Naive B cell (primary cell): ENCODE results near the gene SETD2. TPM values are rescaled to one million over a fixed set of nuclear protein-coding genes. Genes with fewer than 3 reads are reported as not detected.
"Not testable (repeated sequence)": the region's sequence is repeated elsewhere in the genome, so short reads cannot be mapped to it uniquely, and the experiment has no call there.

Experiments
- ATAC-seq, 2 donors: fragments of 150-1000 bp; cut with Tn5 transposase; 2 replicates each; pipeline ENCODE4 v1.10.0; 2021; ENCODE audit warnings: low read depth in 2 of 2, mild to moderate bottlenecking in 2 of 2, moderate library complexity in 2 of 2
- DNase-seq: peaks from one replicate; pipeline ENCODE4 v3.0.0; 2022
- H3K27ac Mint-ChIP-seq, 6 donors: one replicate each; pipeline ENCODE4 v1.8.0; 2020 to 2022; ENCODE audit warnings: mild to moderate bottlenecking in 6 of 6, mixed read lengths in 6 of 6, moderate library complexity in 5 of 6, inconsistent platforms in 2 of 6
- H3K27me3 Mint-ChIP-seq, 3 donors: one replicate each; pipeline ENCODE4 v1.8.0; 2021 to 2022; ENCODE audit warnings: mixed read lengths in 3 of 3, mild to moderate bottlenecking in 1 of 3
- H3K36me3 Mint-ChIP-seq, 2 donors: one replicate each; pipeline ENCODE4 v1.8.0; 2020 to 2022; ENCODE audit warnings: mixed read lengths in 2 of 2, inconsistent platforms in 1 of 2, mild to moderate bottlenecking in 1 of 2
- H3K4me1 Mint-ChIP-seq, 3 donors: one replicate each; pipeline ENCODE4 v1.8.0; 2020 to 2022; ENCODE audit warnings: mixed read lengths in 3 of 3, inconsistent platforms in 1 of 3, mild to moderate bottlenecking in 1 of 3, moderate library complexity in 1 of 3
- H3K4me3 Mint-ChIP-seq, 8 donors: one replicate each; pipeline ENCODE4 v1.8.0; 2020 to 2022; ENCODE audit warnings: mild to moderate bottlenecking in 8 of 8, mixed read lengths in 8 of 8, moderate library complexity in 8 of 8, inconsistent platforms in 2 of 8
- H3K9me3 Mint-ChIP-seq, 7 donors: one replicate each; pipeline ENCODE4 v1.8.0; 2020 to 2022; ENCODE audit warnings: mixed read lengths in 7 of 7, mild to moderate bottlenecking in 5 of 7, inconsistent platforms in 2 of 7, moderate library complexity in 1 of 7
- polyA plus RNA-seq, 6 donors: library from polyadenylated mRNA; unstranded; fragments of 300-500 nt; fragmentation: Illumina TruSeq; gene quantifications; one replicate each; pipeline ENCODE4 v1.2.3, GENCODE V29; 2021; ENCODE audit warnings: low read depth in 6 of 6

Gene SETD2
- polyA plus RNA-seq, 6 donors from 2014 or later = 7.0 to 41.3 (median 19.6) TPM

DNA sequence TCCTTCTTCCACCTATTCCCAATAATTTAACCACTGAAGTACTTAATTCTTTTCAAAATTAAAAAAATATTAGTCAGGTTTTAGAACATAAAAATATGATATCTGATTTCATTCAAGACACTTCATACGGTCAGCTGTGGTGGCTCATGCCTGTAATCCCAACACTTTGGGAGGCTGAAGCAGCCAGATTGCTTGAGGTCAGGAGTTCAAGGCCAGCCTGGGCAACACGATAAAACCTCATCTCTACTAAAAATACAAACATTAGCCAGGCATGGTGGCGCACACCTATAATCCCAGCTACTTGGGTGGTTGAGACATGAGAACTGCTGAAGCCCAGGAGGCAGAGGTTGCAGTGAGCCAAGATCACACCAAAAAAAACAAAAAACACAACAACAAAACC is 127.8 kb downstream of the SETD2 start:
- Mint-ChIP-seq H3K4me3 (peak overlapping the region in 1 of 8 donors; percentile 68), H3K36me3 (peaks cover 17 to 31% of the 10 kb centered on the region in 2 donors), H3K4me1 (peaks cover 12 to 25% (median 22%) of the 10 kb centered on the region in 3 donors)

DNA sequence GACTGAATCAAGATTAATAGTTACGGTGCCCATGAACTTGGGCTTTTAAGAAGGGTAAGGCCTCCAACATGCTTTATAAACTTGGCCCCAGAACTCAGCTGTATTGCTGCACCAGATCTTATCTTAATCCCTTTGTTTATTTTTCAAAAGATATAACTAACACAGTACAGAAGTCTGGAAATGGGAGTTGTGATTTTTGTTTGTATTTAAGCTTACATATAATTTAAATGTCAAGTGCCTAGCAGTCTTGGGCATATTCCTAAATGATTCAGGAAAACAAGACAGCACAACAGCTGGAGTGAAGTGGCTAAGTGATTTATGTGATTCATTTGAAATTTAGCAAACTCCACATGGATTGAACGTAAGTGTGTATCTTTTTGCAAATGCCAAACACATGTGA is 128.3 kb downstream of the SETD2 start:
- Mint-ChIP-seq H3K9me3 (peaks cover 0 to 6% (median 3%) of the 10 kb centered on the region in 7 donors), H3K4me3 (no peak overlapping the region), H3K36me3 (peaks cover 17 to 31% of the 10 kb centered on the region in 2 donors), H3K27me3 (no peaks in the 10 kb centered on the region), H3K4me1 (peaks cover 16 to 30% (median 26%) of the 10 kb centered on the region in 3 donors), H3K27ac (peak overlapping the region in 3 of 6 donors; percentile 76 to 77 (median 76))
- ATAC-seq (no peak), DNase-seq (no peak)

More for the DNA sequence above, 127.8 kb downstream of the SETD2 start:
- Mint-ChIP-seq H3K9me3 (peaks cover 0 to 6% (median 3%) of the 10 kb centered on the region in 7 donors), H3K27me3 (no peaks in the 10 kb centered on the region), H3K27ac (peak overlapping the region in 5 of 6 donors; percentile 60 to 80 (median 77))
- no peak for ATAC-seq
- DNase-seq = no peak

DNA sequence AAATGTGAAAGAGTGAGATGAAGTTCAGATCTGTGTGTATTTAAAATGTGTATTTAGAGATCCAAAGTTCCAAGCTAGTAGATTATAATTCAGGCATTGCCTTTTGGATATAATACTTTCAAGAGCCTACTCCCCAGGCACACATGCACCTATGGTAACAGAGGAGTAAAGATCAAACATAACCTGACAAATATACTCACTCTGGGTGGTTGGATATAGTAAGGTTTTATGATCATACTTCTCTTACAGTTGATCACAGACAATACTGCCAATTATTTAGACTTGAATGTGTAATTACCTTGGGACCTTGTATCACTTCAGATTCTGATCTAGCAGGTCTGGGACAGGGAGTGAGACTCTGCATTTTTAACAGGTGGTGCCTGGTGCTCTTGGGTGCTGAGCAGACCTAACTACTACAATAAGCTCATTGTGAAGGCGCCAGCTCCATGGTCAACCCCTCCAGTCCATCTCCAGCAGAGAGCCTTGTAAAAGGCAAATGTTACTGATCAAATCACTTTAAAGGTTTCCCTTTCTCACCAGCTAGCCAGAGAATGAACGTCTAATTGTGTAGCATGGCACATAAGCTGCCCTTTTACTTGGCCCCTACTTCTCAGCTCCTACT is 128.9 kb downstream of the SETD2 start:
- peaks cover 16 to 31% (median 26%) of the 10 kb centered on the region in 3 donors for H3K4me1 Mint-ChIP-seq
- no peaks in the 10 kb centered on the region for H3K27me3 Mint-ChIP-seq
- no peak for ATAC-seq
- no peak overlapping the region for H3K4me3 Mint-ChIP-seq
- peaks cover 0 to 6% (median 3%) of the 10 kb centered on the region in 7 donors for H3K9me3 Mint-ChIP-seq
- H3K27ac Mint-ChIP-seq = peak overlapping the region; percentile 6 to 83 (median 69)
- peaks cover 17 to 31% of the 10 kb centered on the region in 2 donors for H3K36me3 Mint-ChIP-seq
- no peak for DNase-seq

DNA sequence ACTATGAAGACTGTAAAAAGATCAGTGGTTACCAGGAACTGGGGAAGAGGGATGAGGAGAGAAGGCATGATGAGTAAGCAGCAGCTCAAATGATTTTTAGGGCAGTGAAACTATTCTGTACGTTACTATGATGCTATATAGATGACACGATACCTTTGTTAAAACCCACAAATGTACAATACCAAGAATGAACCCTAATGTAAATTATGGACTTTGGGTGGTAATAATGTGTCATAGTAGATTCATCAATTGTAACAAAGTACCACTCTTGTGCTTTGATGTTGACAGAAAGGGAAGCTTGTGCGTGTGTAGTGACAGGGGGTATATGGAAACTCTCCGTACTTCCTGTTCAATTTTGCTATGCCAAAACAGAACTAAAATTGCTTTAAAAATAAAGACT is 132.9 kb downstream of the SETD2 start:
- DNase-seq (peak; percentile 31), ATAC-seq (peak; percentile 87)
- Mint-ChIP-seq H3K27ac (peak overlapping the region; percentile 39 to 97 (median 90)), H3K4me1 (peaks cover 10 to 29% (median 15%) of the 10 kb centered on the region in 3 donors), H3K36me3 (peaks cover 8 to 18% of the 10 kb centered on the region in 2 donors)
- H3K27me3 Mint-ChIP-seq, H3K9me3 Mint-ChIP-seq, H3K4me3 Mint-ChIP-seq: not testable (repeated sequence)

DNA sequence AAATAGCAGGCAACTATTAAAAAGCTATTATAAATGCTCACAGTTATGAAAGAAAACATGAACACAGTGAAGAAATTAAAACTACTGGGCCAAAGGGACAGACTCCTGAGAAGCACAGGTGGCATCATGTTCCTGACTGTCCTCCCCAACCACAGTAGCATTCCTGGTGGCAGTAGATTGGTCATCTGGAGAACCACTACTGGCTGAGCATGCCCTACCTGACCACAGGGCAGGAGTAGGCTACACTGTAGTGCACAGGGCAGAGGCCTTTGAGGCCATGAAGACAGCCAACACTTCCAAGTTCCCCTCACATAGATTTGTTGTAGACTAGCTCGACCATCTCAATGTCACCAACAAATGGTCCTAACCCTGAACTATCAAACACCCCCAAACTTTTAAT is 135.2 kb downstream of the SETD2 start:
- H3K27ac Mint-ChIP-seq = peak overlapping the region in 2 of 6 donors; percentile 8 to 41
- H3K4me1 Mint-ChIP-seq = peaks cover 18 to 45% (median 26%) of the 10 kb centered on the region in 3 donors
- no peaks in the 10 kb centered on the region for H3K27me3 Mint-ChIP-seq
- no peak for ATAC-seq
- H3K36me3 Mint-ChIP-seq = no peaks in the 10 kb centered on the region
- H3K4me3 Mint-ChIP-seq = peak overlapping the region in 1 of 8 donors; percentile 22
- no peaks in the 10 kb centered on the region for H3K9me3 Mint-ChIP-seq
- DNase-seq = no peak

DNA sequence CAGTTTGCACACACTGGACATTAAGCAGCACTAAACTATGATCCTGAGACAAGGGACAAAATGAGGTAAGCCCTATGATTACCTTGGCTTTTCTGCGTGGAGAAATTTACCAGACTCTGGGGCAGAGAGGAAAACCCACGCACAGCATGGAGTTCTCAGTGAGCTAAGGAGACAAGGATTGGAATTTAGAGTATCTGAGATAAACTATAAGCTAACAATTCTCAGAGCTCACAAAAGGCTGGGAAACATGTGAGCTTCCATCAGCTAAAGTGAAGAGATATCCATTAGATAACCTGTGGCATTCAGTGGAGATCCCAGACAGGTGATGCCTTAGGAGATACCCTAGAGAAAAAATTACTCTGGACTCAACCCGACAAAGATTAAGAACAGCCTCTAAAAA is 135.8 kb downstream of the SETD2 start:
- no peaks in the 10 kb centered on the region for H3K27me3 Mint-ChIP-seq
- H3K27ac Mint-ChIP-seq = peak overlapping the region in 3 of 6 donors; percentile 8 to 51 (median 24)
- H3K9me3 Mint-ChIP-seq = no peaks in the 10 kb centered on the region
- ATAC-seq (no peak), DNase-seq (no peak)
- no peak overlapping the region for H3K4me3 Mint-ChIP-seq
- H3K36me3 Mint-ChIP-seq = no peaks in the 10 kb centered on the region
- peaks cover 18 to 43% (median 26%) of the 10 kb centered on the region in 3 donors for H3K4me1 Mint-ChIP-seq

GRCh38 chr3:47026432-47026831 is 137.5 kb downstream of the SETD2 start:
- not testable (repeated sequence) for H3K36me3 Mint-ChIP-seq, DNase-seq, H3K9me3 Mint-ChIP-seq, H3K27me3 Mint-ChIP-seq, H3K4me3 Mint-ChIP-seq, ATAC-seq
- Mint-ChIP-seq H3K4me1 (peaks cover 17 to 32% (median 25%) of the 10 kb centered on the region in 3 donors), H3K27ac (peak overlapping the region in 2 of 6 donors; percentile 12 to 72)

DNA sequence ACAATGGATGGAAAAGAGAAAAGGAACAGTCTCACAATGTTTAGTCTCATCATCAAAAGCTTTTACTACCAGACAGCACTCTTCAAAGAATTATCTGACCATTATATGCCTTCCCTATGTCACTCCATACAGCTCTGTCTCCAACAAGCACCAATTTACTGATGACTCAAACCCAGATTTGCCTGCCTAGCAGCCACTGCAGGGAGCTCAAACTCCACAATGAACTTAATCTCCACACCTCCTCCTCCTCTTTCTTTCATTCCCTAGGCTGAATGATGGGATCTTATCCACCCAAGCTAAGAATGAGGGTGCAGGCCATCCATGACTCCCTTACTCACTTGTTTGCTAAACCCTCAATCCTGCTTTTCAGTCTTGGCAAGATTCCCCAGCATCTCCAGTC is 139.0 kb downstream of the SETD2 start:
- Mint-ChIP-seq H3K27me3 (no peaks in the 10 kb centered on the region), H3K27ac (peak overlapping the region in 2 of 6 donors; percentile 12 to 25)

GRCh38 chr3:47022641-47023071 is 141.3 kb downstream of the SETD2 start:
- Mint-ChIP-seq H3K4me1 (peaks cover 26 to 47% (median 28%) of the 10 kb centered on the region in 3 donors), H3K27me3 (no peaks in the 10 kb centered on the region), H3K4me3 (no peak overlapping the region), H3K27ac (peak overlapping the region in 2 of 6 donors; percentile 47 to 49), H3K9me3 (no peaks in the 10 kb centered on the region), H3K36me3 (peaks cover 0 to 5% of the 10 kb centered on the region in 2 donors)
- ATAC-seq (no peak), DNase-seq (no peak)

More for the DNA sequence above, 139.0 kb downstream of the SETD2 start:
- Mint-ChIP-seq H3K4me3 (peak overlapping the region in 1 of 8 donors; percentile 50), H3K9me3 (no peaks in the 10 kb centered on the region), H3K4me1 (peaks cover 12 to 26% (median 18%) of the 10 kb centered on the region in 3 donors), H3K36me3 (no peaks in the 10 kb centered on the region)
- ATAC-seq = no peak
- DNase-seq = no peak

- H3K27ac Mint-ChIP-seq = peak overlapping the region in 3 of 6 donors; percentile 11 to 83 (median 72)
- no peaks in the 10 kb centered on the region for H3K27me3 Mint-ChIP-seq
- peak overlapping the region in 1 of 8 donors; percentile 63 for H3K4me3 Mint-ChIP-seq
- H3K4me1 Mint-ChIP-seq = peaks cover 33 to 48% (median 35%) of the 10 kb centered on the region in 3 donors
- H3K36me3 Mint-ChIP-seq = peaks cover 0 to 7% of the 10 kb centered on the region in 2 donors
- no peak for DNase-seq
- no peak for ATAC-seq
- no peaks in the 10 kb centered on the region for H3K9me3 Mint-ChIP-seq
These were observed 143.6 kb downstream of the SETD2 start for GRCh38 chr3:47020311-47020710.

- H3K4me3 Mint-ChIP-seq = no peak overlapping the region
- peak overlapping the region in 2 of 6 donors; percentile 14 to 80 for H3K27ac Mint-ChIP-seq
- H3K4me1 Mint-ChIP-seq = peaks cover 24 to 38% (median 30%) of the 10 kb centered on the region in 3 donors
- ATAC-seq (no peak), DNase-seq (no peak)
- no peaks in the 10 kb centered on the region for H3K9me3 Mint-ChIP-seq
- H3K36me3 Mint-ChIP-seq = peaks cover 0 to 9% of the 10 kb centered on the region in 2 donors
- H3K27me3 Mint-ChIP-seq = no peaks in the 10 kb centered on the region
These were observed 144.7 kb downstream of the SETD2 start for GRCh38 chr3:47019201-47019600.

DNA sequence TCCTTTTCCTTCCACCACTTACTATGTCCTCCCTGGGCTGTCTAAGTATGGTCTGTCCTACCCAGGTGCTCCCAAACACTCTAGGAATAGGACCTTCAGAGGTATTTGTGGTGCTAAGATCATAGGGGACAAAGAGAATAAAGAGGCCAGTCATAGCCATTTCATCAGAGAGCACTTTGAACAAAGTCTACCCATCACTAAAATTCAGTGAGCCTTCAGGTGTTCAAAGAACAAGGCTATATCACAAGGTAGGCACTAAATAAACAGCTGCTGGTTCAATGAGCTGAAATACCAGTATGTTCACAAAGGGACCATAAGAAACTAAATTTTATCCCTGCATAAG is 145.7 kb downstream of the SETD2 start:
- Mint-ChIP-seq H3K4me3 (no peak overlapping the region), H3K27me3 (no peaks in the 10 kb centered on the region), H3K27ac (peak overlapping the region in 4 of 6 donors; percentile 18 to 84 (median 81)), H3K9me3 (no peaks in the 10 kb centered on the region), H3K36me3 (peaks cover 0 to 9% of the 10 kb centered on the region in 2 donors), H3K4me1 (peaks cover 24 to 38% (median 30%) of the 10 kb centered on the region in 3 donors)
- ATAC-seq (no peak), DNase-seq (no peak)

- ATAC-seq (no peak), DNase-seq (no peak)
- Mint-ChIP-seq H3K4me3 (peak overlapping the region in 5 of 8 donors; percentile 18 to 59 (median 26)), H3K4me1 (peaks cover 24 to 38% (median 30%) of the 10 kb centered on the region in 3 donors), H3K27me3 (no peaks in the 10 kb centered on the region), H3K27ac (peak overlapping the region; percentile 80 to 99 (median 86)), H3K36me3 (peaks cover 0 to 9% of the 10 kb centered on the region in 2 donors), H3K9me3 (no peaks in the 10 kb centered on the region)
These were observed 146.2 kb downstream of the SETD2 start for GRCh38 chr3:47017504-47018268.
